HAP-1 (cell line): ENCODE data around the gene MGME1.

ENCODE experiments used
- DNase-seq, 2 experiments: peaks; one replicate each; pipeline ENCODE4 v3.0.0-alpha.2; 2016 to 2020; ENCODE audit warnings: low spot score in 2 of 2
- H3K27me3 ChIP-seq: fragments of 250-450 bp; sonication (Bioruptor Pico); 2 replicates; pipeline ENCODE4 v1.5.1; 2020; ENCODE audit warnings: low read depth, mild to moderate bottlenecking, moderate library complexity
- H3K36me3 ChIP-seq: fragments of 250-450 bp; sonication (Bioruptor Pico); replicated peaks from 2 replicates; pipeline ENCODE4 v1.5.1; 2020; ENCODE audit warnings: mild to moderate bottlenecking
- H3K4me1 ChIP-seq: fragments of 250-450 bp; sonication (Bioruptor Pico); 2 replicates; pipeline ENCODE4 v1.5.1; 2020; ENCODE audit warnings: mild to moderate bottlenecking
- H3K4me3 ChIP-seq: fragments of 250-450 bp; sonication (Bioruptor Pico); 2 replicates; pipeline ENCODE4 v1.5.1; 2020; ENCODE audit warnings: mild to moderate bottlenecking, moderate library complexity
- H3K9me3 ChIP-seq: fragments of 250-450 bp; sonication (Bioruptor Pico); 2 replicates; pipeline ENCODE4 v1.5.1; 2020; ENCODE audit warnings: mild to moderate bottlenecking, moderate library complexity
- in situ Hi-C: fragments of 300-500 bp; cut with MboI; formaldehyde crosslinking; loops from 3 replicates; pipeline ENCODE4 v1.14.3; 2020; ENCODE audit warnings: low sequenced_read_pairs, inconsistent platforms, mixed read lengths

MGME1 gene

GRCh38 chr20:17971300-17972013 lies 2.6 kb downstream of the MGME1 start:
- DNase-seq = peak; percentile 50 to 52
- no peaks in the 10 kb centered on the region for H3K27me3 ChIP-seq
- peaks cover 47% of the 10 kb centered on the region for H3K36me3 ChIP-seq
- H3K4me1 ChIP-seq = peaks cover 7% of the 10 kb centered on the region
- peak overlapping the region; percentile 92 for H3K4me3 ChIP-seq
- in situ Hi-C loops = no loop called here
- H3K9me3 ChIP-seq = no peaks in the 10 kb centered on the region

DNA sequence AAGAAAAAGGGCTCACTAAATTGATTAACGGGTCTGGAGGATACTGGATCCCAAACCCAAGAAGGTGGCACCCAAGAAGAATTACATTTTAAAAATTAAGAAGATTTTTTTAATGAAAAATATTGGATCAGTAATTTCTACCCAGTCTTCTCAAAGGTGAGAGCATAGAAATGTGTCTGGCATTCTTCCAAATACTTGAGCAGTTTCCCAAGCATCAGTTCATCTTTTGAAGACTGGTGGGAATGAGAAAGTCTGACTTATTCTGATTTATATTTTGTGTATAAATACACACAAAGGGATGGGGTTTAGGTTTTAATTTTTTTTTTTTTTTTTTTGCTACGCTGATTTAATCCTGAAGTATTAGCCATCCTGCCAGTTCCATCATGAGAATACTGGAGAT lies 3.3 kb downstream of the MGME1 start:
- peaks cover 7% of the 10 kb centered on the region for H3K4me1 ChIP-seq
- no peaks in the 10 kb centered on the region for H3K9me3 ChIP-seq
- H3K27me3 ChIP-seq = no peaks in the 10 kb centered on the region
- peak overlapping the region; percentile 92 for H3K4me3 ChIP-seq
- DNase-seq = no peak
- H3K36me3 ChIP-seq = peaks cover 42% of the 10 kb centered on the region
- in situ Hi-C loops = no loop called here

- H3K4me1 ChIP-seq = peaks cover 7% of the 10 kb centered on the region
- H3K27me3 ChIP-seq = no peaks in the 10 kb centered on the region
- H3K4me3 ChIP-seq = no peak overlapping the region
- H3K36me3 ChIP-seq = peaks cover 41% of the 10 kb centered on the region
- in situ Hi-C loops = no loop called here
- DNase-seq = no peak
- no peaks in the 10 kb centered on the region for H3K9me3 ChIP-seq
These were observed 7.5 kb downstream of the MGME1 start for GRCh38 chr20:17976305-17976704.

DNA sequence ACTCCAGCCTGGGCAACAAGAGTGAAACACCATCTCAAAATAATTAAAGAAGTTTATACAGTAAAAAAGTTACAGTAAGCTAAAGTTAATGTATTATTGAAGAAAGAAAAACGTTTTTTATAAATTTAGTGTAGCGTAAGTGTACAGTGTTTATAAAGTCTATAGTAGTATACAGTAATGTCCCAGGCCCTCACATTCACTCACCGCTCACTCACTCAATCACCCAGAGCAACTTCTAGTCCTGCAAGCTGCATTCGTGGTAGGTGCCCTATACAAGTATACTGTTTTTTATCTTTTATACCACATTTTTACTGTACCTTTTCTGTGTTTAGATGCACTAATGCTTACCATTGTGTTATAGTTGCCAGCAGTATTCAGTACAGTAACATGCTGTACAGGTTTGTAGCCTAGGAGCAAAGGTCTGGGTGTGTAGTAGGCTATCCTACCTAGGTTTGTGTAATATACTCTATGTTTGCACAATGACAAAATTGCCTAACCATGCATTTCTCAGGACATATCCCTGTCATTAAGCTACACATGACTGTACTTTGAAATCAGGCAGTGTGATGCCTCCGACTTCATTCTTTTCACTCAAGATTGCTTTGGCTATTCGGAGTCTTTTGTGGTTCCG lies 16.7 kb downstream of the MGME1 start:
- H3K4me1 ChIP-seq = peaks cover 18% of the 10 kb centered on the region
- peaks cover 38% of the 10 kb centered on the region for H3K36me3 ChIP-seq
- no peaks in the 10 kb centered on the region for H3K27me3 ChIP-seq
- no peak overlapping the region for H3K4me3 ChIP-seq
- no peak for DNase-seq
- H3K9me3 ChIP-seq = no peaks in the 10 kb centered on the region
- in situ Hi-C loops = no loop called here

GRCh38 chr20:17987988-17988387 lies 19.2 kb downstream of the MGME1 start:
- Histone ChIP-seq H3K27me3 (no peaks in the 10 kb centered on the region), H3K4me3 (no peak overlapping the region), H3K4me1 (peaks cover 15% of the 10 kb centered on the region), H3K9me3 (no peaks in the 10 kb centered on the region), H3K36me3 (peaks cover 40% of the 10 kb centered on the region)
- DNase-seq = no peak
- in situ Hi-C loops = no loop called here

GRCh38 chr20:17990278-17990972 lies 21.6 kb downstream of the MGME1 start:
- no peak for DNase-seq
- H3K9me3 ChIP-seq = no peaks in the 10 kb centered on the region
- H3K27me3 ChIP-seq = no peaks in the 10 kb centered on the region
- no peak overlapping the region for H3K4me3 ChIP-seq
- H3K36me3 ChIP-seq = peaks cover 40% of the 10 kb centered on the region
- in situ Hi-C loops = no loop called here
- H3K4me1 ChIP-seq = peaks cover 4% of the 10 kb centered on the region

DNA sequence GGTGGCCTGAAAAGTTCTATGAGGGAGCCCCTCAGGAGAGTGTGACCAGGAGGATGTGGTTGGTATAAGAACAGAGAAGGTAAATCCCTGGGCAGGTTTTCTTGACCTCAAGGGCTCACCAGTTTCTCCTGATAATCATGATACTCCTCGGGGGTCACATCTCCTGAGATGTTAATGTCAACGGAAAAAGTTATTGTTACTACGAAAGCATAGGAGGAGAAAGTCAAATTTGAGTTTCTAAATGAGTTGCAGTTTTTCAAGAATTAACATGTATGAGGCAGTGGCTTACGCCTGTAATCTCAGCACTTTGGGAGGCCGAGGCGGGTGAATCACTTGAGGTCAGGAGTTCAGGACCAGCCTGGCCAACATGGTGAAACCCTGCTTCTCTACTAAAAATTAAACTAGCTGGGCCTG lies 23.4 kb downstream of the MGME1 start:
- H3K27me3 ChIP-seq = no peaks in the 10 kb centered on the region
- in situ Hi-C loops = no loop called here
- H3K36me3 ChIP-seq = peaks cover 35% of the 10 kb centered on the region
- no peak overlapping the region for H3K4me3 ChIP-seq
- H3K4me1 ChIP-seq = peaks cover 8% of the 10 kb centered on the region
- no peaks in the 10 kb centered on the region for H3K9me3 ChIP-seq
- DNase-seq = no peak

DNA sequence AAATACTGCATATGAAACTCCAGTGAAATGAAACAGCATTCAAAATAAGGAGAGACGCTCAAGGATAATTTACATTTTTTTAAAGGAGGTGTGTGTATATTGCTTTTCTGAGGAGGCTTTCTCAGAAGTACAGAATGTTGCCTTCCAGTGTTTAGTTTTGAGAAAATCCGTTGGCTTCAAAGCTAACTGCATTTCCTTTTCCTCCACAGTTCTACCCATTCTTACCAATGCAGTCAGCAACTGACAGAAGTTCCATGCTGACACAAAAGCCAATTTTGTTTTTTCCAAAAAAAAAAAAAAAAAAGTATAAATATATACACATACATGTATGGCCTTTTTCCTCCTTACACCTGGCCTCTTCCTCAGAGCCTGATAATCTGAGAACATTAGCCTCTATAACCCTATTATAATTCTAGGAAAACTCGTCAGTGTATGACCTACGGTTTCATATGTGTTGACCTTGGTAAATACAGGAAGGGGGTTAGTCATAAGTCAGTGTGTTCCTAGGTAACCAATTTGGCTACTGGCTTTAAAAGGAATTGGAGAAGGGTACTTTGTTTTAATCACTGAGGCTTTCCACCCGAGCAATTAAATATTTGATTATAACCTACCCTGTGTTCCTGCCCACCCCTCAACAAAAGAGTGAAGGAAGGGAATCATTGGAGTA lies 24.2 kb downstream of the MGME1 start:
- no peaks in the 10 kb centered on the region for H3K27me3 ChIP-seq
- no peak overlapping the region for H3K4me3 ChIP-seq
- H3K9me3 ChIP-seq = no peaks in the 10 kb centered on the region
- peaks cover 8% of the 10 kb centered on the region for H3K4me1 ChIP-seq
- H3K36me3 ChIP-seq = peaks cover 27% of the 10 kb centered on the region
- in situ Hi-C loops = no loop called here
- DNase-seq = no peak

DNA sequence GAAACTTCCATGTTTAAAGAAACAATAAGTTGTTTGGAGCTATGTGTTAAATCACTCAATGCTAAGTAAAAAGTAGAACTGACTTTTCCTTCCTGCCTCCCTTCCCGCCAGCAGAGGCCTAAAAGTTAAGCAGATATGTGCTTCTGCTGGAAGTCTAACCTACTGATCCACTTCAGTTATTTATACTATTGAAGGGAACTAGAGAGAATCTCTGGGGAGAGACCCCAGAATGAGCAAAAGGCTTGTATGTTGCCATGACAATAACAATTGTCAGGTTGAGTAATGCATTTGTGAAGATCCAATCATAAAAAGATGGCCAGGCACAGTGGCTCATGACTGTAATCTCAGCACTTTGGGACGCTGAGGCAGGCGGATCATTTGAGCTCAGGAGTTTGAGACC lies 24.7 kb downstream of the MGME1 start:
- H3K4me3 ChIP-seq = no peak overlapping the region
- peaks cover 23% of the 10 kb centered on the region for H3K36me3 ChIP-seq
- no peaks in the 10 kb centered on the region for H3K9me3 ChIP-seq
- peaks cover 8% of the 10 kb centered on the region for H3K4me1 ChIP-seq
- DNase-seq = no peak
- in situ Hi-C loops = no loop called here
- H3K27me3 ChIP-seq = no peaks in the 10 kb centered on the region

DNA sequence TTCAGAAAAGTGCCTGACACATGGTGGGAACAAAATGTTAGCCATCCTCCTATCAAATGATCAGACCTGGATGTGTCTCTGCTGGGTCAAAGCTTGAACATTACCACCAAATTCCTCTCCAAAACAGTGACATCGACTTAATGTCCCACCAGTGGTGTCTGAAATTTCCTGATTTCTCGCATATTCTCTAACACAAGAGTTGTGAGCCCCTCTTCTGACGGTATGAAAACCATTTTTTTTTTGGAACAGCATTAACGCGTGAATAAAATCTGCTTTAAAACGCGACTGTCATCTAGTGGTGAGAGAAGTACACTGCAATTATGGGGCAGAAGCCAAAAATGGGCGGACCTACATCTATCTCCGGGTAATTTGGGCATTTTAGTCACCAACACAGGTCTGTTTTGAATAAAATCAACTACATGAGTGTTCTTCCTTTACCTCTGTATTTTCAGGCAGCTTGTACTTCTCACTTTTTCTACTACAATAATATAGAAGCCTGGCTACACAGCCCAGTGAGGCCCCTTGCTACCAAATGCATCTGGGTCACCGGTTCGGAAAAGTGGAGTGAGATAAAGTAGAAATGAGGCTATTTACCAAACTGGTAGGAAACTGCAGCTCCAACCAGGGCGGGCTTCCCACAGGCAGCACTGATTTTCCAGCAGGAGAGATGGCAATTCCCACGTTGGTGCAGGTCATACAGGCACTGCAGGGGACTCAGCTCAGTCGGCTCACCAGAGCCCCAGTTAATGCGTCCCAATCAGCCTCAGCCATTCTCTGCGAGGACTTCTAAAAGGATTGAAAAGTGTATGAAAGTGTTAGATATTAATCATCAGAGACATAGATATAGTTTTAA lies 27.4 kb downstream of the MGME1 start:
- no peak overlapping the region for H3K4me3 ChIP-seq
- H3K36me3 ChIP-seq = no peaks in the 10 kb centered on the region
- H3K9me3 ChIP-seq = no peaks in the 10 kb centered on the region
- H3K27me3 ChIP-seq = no peaks in the 10 kb centered on the region
- H3K4me1 ChIP-seq = peaks cover 8% of the 10 kb centered on the region
- in situ Hi-C loops = no loop called here
- DNase-seq = peak; percentile 57 to 64

DNA sequence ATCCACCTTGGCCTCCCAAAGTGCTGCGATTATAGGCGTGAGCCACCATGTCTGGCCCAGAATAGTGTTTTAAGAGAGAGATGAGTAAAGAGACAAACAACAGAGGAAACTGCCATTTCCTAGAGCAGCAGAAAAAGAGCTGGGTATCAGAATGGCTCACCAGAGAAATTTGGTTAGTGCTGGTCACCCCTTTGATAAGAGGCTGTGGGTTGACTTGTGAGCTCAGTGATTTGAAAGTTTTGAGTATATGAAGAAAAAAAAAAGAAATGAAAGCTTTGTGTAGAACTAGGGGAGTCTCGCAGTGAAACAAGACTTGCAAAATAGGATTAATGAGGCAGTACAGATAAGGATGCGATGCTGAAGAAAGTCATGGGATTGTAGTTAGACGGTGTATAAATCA lies 29.6 kb downstream of the MGME1 start:
- H3K36me3 ChIP-seq = no peaks in the 10 kb centered on the region
- H3K9me3 ChIP-seq = no peaks in the 10 kb centered on the region
- in situ Hi-C loops = no loop called here
- peaks cover 8% of the 10 kb centered on the region for H3K4me1 ChIP-seq
- no peak overlapping the region for H3K4me3 ChIP-seq
- no peaks in the 10 kb centered on the region for H3K27me3 ChIP-seq
- DNase-seq = no peak

- in situ Hi-C loops = no loop called here
- Histone ChIP-seq H3K27me3 (no peaks in the 10 kb centered on the region), H3K4me1 (peaks cover 8% of the 10 kb centered on the region), H3K4me3 (no peak overlapping the region), H3K9me3 (no peaks in the 10 kb centered on the region), H3K36me3 (no peaks in the 10 kb centered on the region)
- DNase-seq = no peak
These were observed 30.7 kb downstream of the MGME1 start for GRCh38 chr20:17999566-17999965.
